K562 (cell line): ENCODE results near the gene TMEM53. TPM values are rescaled to one million over a fixed set of nuclear protein-coding genes. Genes with fewer than 3 reads are reported as not detected.

Experiments used
- ARID1B ChIP-seq: fragments of 450-650 bp; IDR thresholded peaks from 2 replicates; pipeline ENCODE4 v1.6.1; 2016; ENCODE audit warnings: antibody characterized with exemption, mild to moderate bottlenecking, inconsistent platforms
- EP400 ChIP-seq: fragments of 450-650 bp; IDR thresholded peaks from 2 replicates; pipeline ENCODE4 v1.6.1; 2017; ENCODE audit warnings: antibody characterized with exemption, mild to moderate bottlenecking, moderate library complexity
- ESRRA ChIP-seq: fragments of 450-650 bp; IDR thresholded peaks from 2 replicates; pipeline ENCODE4 v1.6.1; 2014; ENCODE audit warnings: low read depth, mild to moderate bottlenecking, moderate library complexity, borderline replicate concordance
- FOXJ2 ChIP-seq: fragments of 200-800 bp; sonication (Bioruptor generic); IDR thresholded peaks from 2 replicates; pipeline ENCODE4 v1.6.1; 2016; ENCODE audit warnings: missing genetic modification characterization, missing compliant biosample characterization
- HCFC1 ChIP-seq: IDR thresholded peaks from 2 replicates; pipeline ENCODE4 v1.6.1; 2012; ENCODE audit warnings: low read depth, low read length, improper control_type of control experiment
- HMG20A ChIP-seq: fragments of 450-650 bp; formaldehyde crosslinking; conservative IDR thresholded peaks from 2 replicates; pipeline ENCODE4 v1.4.0; 2020; ENCODE audit warnings: mild to moderate bottlenecking, mixed read lengths
- LEF1 ChIP-seq: fragments of 450-650 bp; IDR thresholded peaks from 2 replicates; pipeline ENCODE4 v1.6.1; 2016; ENCODE audit warnings: mild to moderate bottlenecking
- MBD1 ChIP-seq: fragments of 250-450 bp; sonication (Bioruptor Pico); IDR thresholded peaks from 2 replicates; pipeline ENCODE4 v1.8.0; 2022; ENCODE audit warnings: inconsistent platforms
- PHF8 ChIP-seq: fragments of 200-600 bp; sonication (generic); IDR thresholded peaks from 2 replicates; pipeline ENCODE4 v1.6.1; 2012; ENCODE audit warnings: mixed run types, mild to moderate bottlenecking, inconsistent platforms, low read length, moderate library complexity, borderline replicate concordance
- PTTG1 ChIP-seq: fragments of 450-650 bp; IDR thresholded peaks from 2 replicates; pipeline ENCODE4 v1.6.1; 2016; ENCODE audit warnings: low read depth, mild to moderate bottlenecking, missing genetic modification characterization, missing compliant biosample characterization
- RCOR1 ChIP-seq, 2 experiments: IDR thresholded peaks; 2 replicates each; pipeline ENCODE4 v1.6.1; 2012; ENCODE audit warnings: low read depth in 2 of 2, low read length in 2 of 2, borderline replicate concordance in 1 of 2, improper control_type of control experiment in 1 of 2
- U2AF2 ChIP-seq: fragments of 200-400 bp; formaldehyde crosslinking; optimal IDR thresholded peaks from 2 replicates; pipeline ENCODE3; 2017; ENCODE audit warnings: low read depth, mild to moderate bottlenecking, low read length
- ZNF143 ChIP-seq: sonication (generic); formaldehyde crosslinking; IDR thresholded peaks from 2 replicates; pipeline ENCODE4 v1.9.0; 2022; ENCODE audit warnings: mild to moderate bottlenecking, missing genetic modification reagents
- ZNF436 ChIP-seq: fragments of 250-450, 450-650 bp; sonication (Bioruptor Pico); formaldehyde crosslinking; IDR thresholded peaks from 2 replicates; pipeline ENCODE4 v1.7.0; 2020; ENCODE audit warnings: mild to moderate bottlenecking
- ZNF764 ChIP-seq: fragments of 250-450 bp; sonication (Bioruptor Pico); IDR thresholded peaks from 2 replicates; pipeline ENCODE4 v1.4.0; 2020; ENCODE audit warnings: low read depth, mild to moderate bottlenecking, moderate library complexity
- polyA plus RNA-seq, 8 experiments: library from polyadenylated mRNA; depleted of rRNA in 4 of 8; stranded (reverse) in 5 of 8; unstranded in 3 of 8; fragments of >200 nt; fragmentation: Nextera tagmentation in 2 of 8; fragmentation: Illumina TruSeq in 1 of 8; extraction: Ambion mirVana in 2 of 8; extraction: Trizol in 1 of 8; gene quantifications; 2 replicates each; pipeline versions ENCODE4 v1.2.1 to v1.2.3, GENCODE V29; 2011 to 2014; ENCODE audit warnings: inconsistent platforms in 1 of 8, missing spikeins in 1 of 8
- total RNA-seq, 7 experiments: library from RNA; depleted of rRNA in 6 of 7; stranded (reverse); fragments of >200 nt in 6 of 7; fragmentation: Illumina TruSeq in 2 of 7; extraction: Trizol in 2 of 7; gene quantifications; 2 replicates each; pipeline versions ENCODE4 v1.2.1 to v1.2.3, GENCODE V29; 2011 to 2021; ENCODE audit warnings: low replicate concordance in 1 of 7
- TF ChIP-seq, protein P1 (sequence below), 2 experiments: IDR thresholded peaks in 1 of 2; conservative IDR thresholded peaks in 1 of 2; 2 replicates each; pipeline ENCODE4 v1.6.1; 2016; ENCODE audit warnings: low read depth in 2 of 2, mild to moderate bottlenecking in 1 of 2, missing compliant biosample characterization in 1 of 2, missing genetic modification characterization in 1 of 2, moderate library complexity in 1 of 2
- TF ChIP-seq, protein P2 (sequence below): fragments of 450-650 bp; IDR thresholded peaks from 2 replicates; pipeline ENCODE4 v1.6.1; 2018; ENCODE audit not compliant: partially characterized antibody
- TF ChIP-seq, protein P3 (sequence below): sonication (generic); formaldehyde crosslinking; IDR thresholded peaks from 2 replicates; pipeline ENCODE4 v1.8.0; 2022; ENCODE audit warnings: mild to moderate bottlenecking, low read depth, missing genetic modification reagents

TMEM53 gene
- total and polyA plus RNA-seq, 9 of the 15 experiments (the other 6 are each of a cell fraction or from before 2014, with no cell fraction given) = 0.23 to 3.7 (median 2.0) TPM

- TF ChIP-seq, protein P1, sequence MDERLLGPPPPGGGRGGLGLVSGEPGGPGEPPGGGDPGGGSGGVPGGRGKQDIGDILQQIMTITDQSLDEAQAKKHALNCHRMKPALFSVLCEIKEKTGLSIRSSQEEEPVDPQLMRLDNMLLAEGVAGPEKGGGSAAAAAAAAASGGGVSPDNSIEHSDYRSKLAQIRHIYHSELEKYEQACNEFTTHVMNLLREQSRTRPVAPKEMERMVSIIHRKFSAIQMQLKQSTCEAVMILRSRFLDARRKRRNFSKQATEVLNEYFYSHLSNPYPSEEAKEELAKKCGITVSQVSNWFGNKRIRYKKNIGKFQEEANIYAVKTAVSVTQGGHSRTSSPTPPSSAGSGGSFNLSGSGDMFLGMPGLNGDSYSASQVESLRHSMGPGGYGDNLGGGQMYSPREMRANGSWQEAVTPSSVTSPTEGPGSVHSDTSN (CRISPR knock-in tag; IDR thresholded peaks at IDR 0.05; ENCODE audit: low read depth) = peak; percentile 71
- TF ChIP-seq, protein P1 (tag; conservative IDR thresholded peaks at IDR 0.05; ENCODE audit: low read depth) = peak; percentile 90
- TF ChIP-seq HMG20A (CRISPR knock-in tag) (no peak), ZNF436 (CRISPR knock-in tag) (no peak), RCOR1 (IDR thresholded peaks at IDR 0.05; ENCODE audit: borderline replicate concordance in 1 of 2, low read depth in 2 of 2, low read length in 2 of 2) (peak; percentile 24 to 94; a peak in 3 of 4 replicates), ZNF143 (CRISPR knock-in tag) (no peak), HCFC1 (no peak), PHF8 (no peak), ZNF764 (CRISPR knock-in tag) (no peak), ESRRA (no peak), MBD1 (CRISPR knock-in tag) (no peak), U2AF2 (no peak), FOXJ2 (tag) (no peak), EP400 (no peak), ARID1B (peak; percentile 91), PTTG1 (tag) (no peak), LEF1 (peak; percentile 63; the same call in 1 of the 2 replicates)
- TF ChIP-seq, protein P2, sequence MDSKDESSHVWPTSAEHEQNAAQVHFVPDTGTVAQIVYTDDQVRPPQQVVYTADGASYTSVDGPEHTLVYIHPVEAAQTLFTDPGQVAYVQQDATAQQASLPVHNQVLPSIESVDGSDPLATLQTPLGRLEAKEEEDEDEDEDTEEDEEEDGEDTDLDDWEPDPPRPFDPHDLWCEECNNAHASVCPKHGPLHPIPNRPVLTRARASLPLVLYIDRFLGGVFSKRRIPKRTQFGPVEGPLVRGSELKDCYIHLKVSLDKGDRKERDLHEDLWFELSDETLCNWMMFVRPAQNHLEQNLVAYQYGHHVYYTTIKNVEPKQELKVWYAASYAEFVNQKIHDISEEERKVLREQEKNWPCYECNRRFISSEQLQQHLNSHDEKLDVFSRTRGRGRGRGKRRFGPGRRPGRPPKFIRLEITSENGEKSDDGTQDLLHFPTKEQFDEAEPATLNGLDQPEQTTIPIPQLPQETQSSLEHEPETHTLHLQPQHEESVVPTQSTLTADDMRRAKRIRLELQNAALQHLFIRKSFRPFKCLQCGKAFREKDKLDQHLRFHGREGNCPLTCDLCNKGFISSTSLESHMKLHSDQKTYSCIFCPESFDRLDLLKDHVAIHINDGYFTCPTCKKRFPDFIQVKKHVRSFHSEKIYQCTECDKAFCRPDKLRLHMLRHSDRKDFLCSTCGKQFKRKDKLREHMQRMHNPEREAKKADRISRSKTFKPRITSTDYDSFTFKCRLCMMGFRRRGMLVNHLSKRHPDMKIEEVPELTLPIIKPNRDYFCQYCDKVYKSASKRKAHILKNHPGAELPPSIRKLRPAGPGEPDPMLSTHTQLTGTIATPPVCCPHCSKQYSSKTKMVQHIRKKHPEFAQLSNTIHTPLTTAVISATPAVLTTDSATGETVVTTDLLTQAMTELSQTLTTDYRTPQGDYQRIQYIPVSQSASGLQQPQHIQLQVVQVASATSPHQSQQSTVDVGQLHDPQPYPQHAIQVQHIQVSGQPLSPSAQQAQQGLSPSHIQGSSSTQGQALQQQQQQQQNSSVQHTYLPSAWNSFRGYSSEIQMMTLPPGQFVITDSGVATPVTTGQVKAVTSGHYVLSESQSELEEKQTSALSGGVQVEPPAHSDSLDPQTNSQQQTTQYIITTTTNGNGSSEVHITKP = peak; percentile 49
- TF ChIP-seq, protein P3, sequence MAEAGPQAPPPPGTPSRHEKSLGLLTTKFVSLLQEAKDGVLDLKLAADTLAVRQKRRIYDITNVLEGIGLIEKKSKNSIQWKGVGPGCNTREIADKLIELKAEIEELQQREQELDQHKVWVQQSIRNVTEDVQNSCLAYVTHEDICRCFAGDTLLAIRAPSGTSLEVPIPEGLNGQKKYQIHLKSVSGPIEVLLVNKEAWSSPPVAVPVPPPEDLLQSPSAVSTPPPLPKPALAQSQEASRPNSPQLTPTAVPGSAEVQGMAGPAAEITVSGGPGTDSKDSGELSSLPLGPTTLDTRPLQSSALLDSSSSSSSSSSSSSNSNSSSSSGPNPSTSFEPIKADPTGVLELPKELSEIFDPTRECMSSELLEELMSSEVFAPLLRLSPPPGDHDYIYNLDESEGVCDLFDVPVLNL (CRISPR knock-in tag) = no peak
Observed at GRCh38 chr1:44609768-44610526, 64.3 kb downstream of the TMEM53 start (continued).
